BJ (cell line): Measurements from ENCODE around the gene ACAP1. TPM values are rescaled to one million over a fixed set of nuclear protein-coding genes. Genes with fewer than 3 reads are reported as not detected.

Source experiments
- CTCF ChIA-PET: fragments of 350-600 bp; formaldehyde crosslinking; extraction: SDS; loops from one replicate; lab custom pipeline; 2021; ENCODE audit warnings: antibody characterized with exemption, inconsistent platforms; lab: Yijun Ruan, JAX
- POLR2A ChIA-PET: fragments of 300-600 bp; sonication (Branson Sonifier 250); formaldehyde crosslinking; extraction: SDS; loops from one replicate; lab custom pipeline; 2021; ENCODE audit warnings: antibody characterized with exemption; lab: Charles Lee
- DNase-seq: peaks from one replicate; pipeline ENCODE4 v3.0.0-alpha.2; 2011; ENCODE audit warnings: low read depth
- H3K27me3 ChIP-seq: 2 replicates; pipeline ENCODE4 v1.6.0; 2011; ENCODE audit warnings: low read length; ENCODE audit not compliant: control insufficient read depth, insufficient read depth
- H3K36me3 ChIP-seq: 2 replicates; pipeline ENCODE4 v1.5.1; 2011; ENCODE audit warnings: low read length; ENCODE audit not compliant: control insufficient read depth, insufficient read depth
- H3K4me3 ChIP-seq: 2 replicates; pipeline ENCODE4 v1.5.1; 2011; ENCODE audit warnings: low read depth, mild to moderate bottlenecking, control low read depth, low read length
- CTCF ChIP-seq: IDR thresholded peaks from 2 replicates; pipeline ENCODE4 v1.5.1; 2011; ENCODE audit warnings: low read depth, mild to moderate bottlenecking, control low read depth, inconsistent platforms, low read length, moderate library complexity; ENCODE audit not compliant: insufficient read depth
- polyA plus RNA-seq: library from polyadenylated mRNA; depleted of rRNA; stranded (reverse); fragments of >200 nt; gene quantifications from 2 replicates; pipeline ENCODE4 v1.2.3, GENCODE V29; 2011

The ACAP1 gene
- polyA plus RNA-seq, 1 experiment = 1.7 TPM

DNA sequence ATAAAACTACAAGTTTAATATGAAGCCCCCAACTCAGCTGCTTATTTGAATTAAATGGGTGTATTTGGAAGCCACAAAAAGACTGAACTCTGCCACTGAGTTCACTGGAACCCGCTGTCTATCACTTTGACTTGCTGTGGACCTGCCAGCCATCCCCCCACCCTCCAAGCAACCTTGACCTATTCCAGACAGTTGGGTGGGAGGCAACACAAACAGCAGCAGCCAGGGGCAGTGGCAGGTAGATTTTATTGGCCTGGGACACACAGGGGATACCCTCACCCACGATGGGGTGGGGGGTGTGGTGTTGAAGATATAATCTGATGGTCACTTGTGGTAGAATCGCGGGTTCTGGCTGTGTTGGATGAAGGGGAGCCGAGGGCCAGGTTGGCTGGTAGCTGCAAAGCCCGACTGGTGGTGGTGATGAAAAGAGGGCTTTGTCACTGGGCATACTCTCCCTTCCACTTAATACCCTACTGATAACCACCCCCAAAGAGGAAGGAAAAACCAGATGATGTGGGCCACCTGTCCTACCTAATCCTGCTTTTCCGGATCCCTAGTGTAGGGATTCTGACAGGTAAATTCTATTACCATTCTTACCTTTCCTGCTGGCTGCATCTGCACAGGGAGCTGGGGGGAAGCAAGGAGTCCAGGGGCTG, 23.8 kb upstream of the ACAP1 start:
- ChIA-PET POLR2A (interaction anchor here (0.6 kb wide), 1 partner anchor 136 kb away, joined by 3 read pairs; no protein-coding TSS in a partner anchor), CTCF (interaction anchor here (3.4 kb wide), 1 partner anchor 13 kb away, joined by 22 read pairs; no protein-coding TSS in a partner anchor)
- DNase-seq = no peak
- Histone ChIP-seq H3K27me3 (no peaks in the 10 kb centered on the region), H3K36me3 (peaks cover 40% of the 10 kb centered on the region), H3K4me3 (no peak overlapping the region)
- no peak for TF ChIP-seq CTCF

- Histone ChIP-seq H3K4me3 (no peak overlapping the region), H3K36me3 (peaks cover 46% of the 10 kb centered on the region), H3K27me3 (no peaks in the 10 kb centered on the region)
- ChIA-PET CTCF (interaction anchor here (0.6 to 3.4 kb wide), 3 partner anchors 12 to 91 kb away, joined by 3 to 22 read pairs (median 4); no protein-coding TSS in a partner anchor), POLR2A (interaction anchor here (0.6 to 1.3 kb wide), 2 partner anchors 16 to 137 kb away, joined by 3 read pairs; partner anchors contain the start of gene NEURL4)
- no peak for DNase-seq
- no peak for TF ChIP-seq CTCF
These were observed 23.0 kb upstream of the ACAP1 start for GRCh38 chr17:7313088-7313889.

- no peak for DNase-seq
- Histone ChIP-seq H3K36me3 (peaks cover 50% of the 10 kb centered on the region), H3K27me3 (no peaks in the 10 kb centered on the region), H3K4me3 (peak overlapping the region; percentile 91)
- ChIA-PET CTCF (interaction anchor here (0.6 to 3.4 kb wide), 5 partner anchors 11 to 90 kb away, joined by 3 to 22 read pairs (median 4); no protein-coding TSS in a partner anchor), POLR2A (interaction anchor here (1.3 kb wide), 1 partner anchor 15 kb away, joined by 3 read pairs; the partner anchor contains the start of gene NEURL4)
- TF ChIP-seq CTCF = no peak
These were observed 22.2 kb upstream of the ACAP1 start for GRCh38 chr17:7313890-7314718.

DNA sequence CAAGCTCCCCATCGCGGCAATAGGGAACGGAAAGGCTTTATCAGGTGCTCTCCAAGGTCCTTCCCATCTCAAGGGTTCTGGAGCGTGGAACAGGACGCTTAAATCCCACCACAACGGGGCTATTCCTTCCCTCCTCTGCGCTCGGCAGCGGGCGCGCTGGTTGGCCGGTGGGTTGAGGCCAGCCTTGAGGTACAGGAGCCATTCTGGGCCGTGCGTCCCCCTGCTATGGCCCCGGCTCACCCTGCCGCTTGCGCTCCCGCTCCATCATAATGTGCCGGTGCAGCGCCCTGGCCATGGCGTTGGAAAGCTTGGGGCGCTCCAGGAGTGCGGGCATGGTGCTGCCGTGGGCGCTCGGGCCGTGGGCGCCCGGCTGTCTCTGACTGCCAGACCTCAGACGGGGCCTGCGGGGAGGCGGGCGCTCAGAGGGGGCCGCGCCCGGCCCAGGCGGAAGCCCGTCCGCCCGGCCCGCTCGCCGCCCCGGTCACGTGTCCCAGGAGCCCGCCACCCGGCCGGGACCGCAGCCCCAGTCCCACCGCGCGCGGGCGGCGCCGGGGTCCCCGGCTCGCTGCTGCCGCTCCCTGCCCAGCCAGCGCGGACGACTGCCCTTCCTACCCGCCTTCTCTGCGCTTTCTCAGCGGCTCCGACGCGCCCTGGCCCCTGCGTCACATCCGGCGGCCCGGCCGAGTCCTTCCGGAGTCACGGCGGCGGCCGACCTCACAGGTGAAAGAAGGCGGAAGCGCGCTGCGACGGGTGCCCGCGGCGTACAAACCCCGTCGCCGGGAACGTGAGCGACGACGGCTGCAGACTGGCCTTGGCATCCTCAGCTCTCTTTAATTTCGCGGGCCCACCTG, 21.4 kb upstream of the ACAP1 start, which contains the start of gene GPS2:
TSS of gene GPS2 (minus strand) at position 642 of the 851 bp plus-strand sequence. CDS start at position 334, 308 bp downstream.
- CTCF ChIA-PET = interaction anchor here (1.0 to 3.4 kb wide), 3 partner anchors 10 to 26 kb away, joined by 3 to 22 read pairs (median 4); no protein-coding TSS in a partner anchor
- Histone ChIP-seq H3K4me3 (peak within 1 kb of the TSS; percentile 91), H3K27me3 (no peaks in the 10 kb centered on the region), H3K36me3 (peaks cover 46% of the 10 kb centered on the region)
- POLR2A ChIA-PET = interaction anchor here (0.6 to 1.3 kb wide), 2 partner anchors 14 to 141 kb away, joined by 3 to 9 read pairs; partner anchors contain the start of gene NEURL4
- peak; percentile 20 for DNase-seq
- TF ChIP-seq CTCF = no peak
